RWPE1 (cell line): ENCODE results near the gene HMGCL.

Experiments
- CTCF ChIA-PET: fragments of 350-600 bp; sonication (Branson Sonifier 250); formaldehyde crosslinking; extraction: SDS; loops from one replicate; lab custom pipeline; 2021; lab: Yijun Ruan, JAX
- POLR2A ChIA-PET: fragments of 400-600 bp; formaldehyde crosslinking; extraction: SDS; loops from one replicate; lab custom pipeline; 2020; ENCODE audit warnings: antibody characterized with exemption; ENCODE audit not compliant: low non-redundant PET; lab: Yijun Ruan, JAX
- DNase-seq: peaks from one replicate; pipeline ENCODE4 v3.0.0; 2012; ENCODE audit warnings: low spot score
- H3K27ac ChIP-seq: fragments of 450-650 bp; 2 replicates; pipeline ENCODE4 v1.5.1; 2017
- TF ChIP-seq, protein P1 (sequence below): fragments of 450-650 bp; conservative IDR thresholded peaks from 2 replicates; pipeline ENCODE4 v1.5.1; 2017; ENCODE audit warnings: low read depth, mild to moderate bottlenecking

Gene HMGCL

DNA sequence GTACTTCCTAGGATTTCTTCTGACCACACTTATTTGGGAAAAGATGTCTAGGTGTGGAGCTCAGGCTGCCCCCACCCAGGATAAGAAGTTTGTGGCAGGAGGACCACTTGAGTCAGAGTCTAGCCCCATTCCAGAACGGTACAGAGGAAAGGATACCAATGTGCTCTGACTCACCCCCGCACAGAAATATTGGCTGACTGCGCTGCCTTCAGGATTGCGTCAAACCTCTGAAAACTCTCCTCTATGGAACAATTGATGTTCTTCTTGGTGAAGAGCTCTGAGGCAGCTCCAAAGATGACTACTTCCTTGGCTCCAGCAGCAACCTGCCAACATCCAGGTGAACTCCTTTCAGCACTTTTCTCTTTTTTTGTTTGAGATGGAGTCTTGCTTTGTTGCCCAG is 11.2 kb downstream of the HMGCL start:
- H3K27ac ChIP-seq, result no peak overlapping the region
- no peak for DNase-seq
- TF ChIP-seq, protein P1, sequence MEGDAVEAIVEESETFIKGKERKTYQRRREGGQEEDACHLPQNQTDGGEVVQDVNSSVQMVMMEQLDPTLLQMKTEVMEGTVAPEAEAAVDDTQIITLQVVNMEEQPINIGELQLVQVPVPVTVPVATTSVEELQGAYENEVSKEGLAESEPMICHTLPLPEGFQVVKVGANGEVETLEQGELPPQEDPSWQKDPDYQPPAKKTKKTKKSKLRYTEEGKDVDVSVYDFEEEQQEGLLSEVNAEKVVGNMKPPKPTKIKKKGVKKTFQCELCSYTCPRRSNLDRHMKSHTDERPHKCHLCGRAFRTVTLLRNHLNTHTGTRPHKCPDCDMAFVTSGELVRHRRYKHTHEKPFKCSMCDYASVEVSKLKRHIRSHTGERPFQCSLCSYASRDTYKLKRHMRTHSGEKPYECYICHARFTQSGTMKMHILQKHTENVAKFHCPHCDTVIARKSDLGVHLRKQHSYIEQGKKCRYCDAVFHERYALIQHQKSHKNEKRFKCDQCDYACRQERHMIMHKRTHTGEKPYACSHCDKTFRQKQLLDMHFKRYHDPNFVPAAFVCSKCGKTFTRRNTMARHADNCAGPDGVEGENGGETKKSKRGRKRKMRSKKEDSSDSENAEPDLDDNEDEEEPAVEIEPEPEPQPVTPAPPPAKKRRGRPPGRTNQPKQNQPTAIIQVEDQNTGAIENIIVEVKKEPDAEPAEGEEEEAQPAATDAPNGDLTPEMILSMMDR, result no peak
- CTCF ChIA-PET, result no interaction called here
- POLR2A ChIA-PET, result no interaction called here

DNA sequence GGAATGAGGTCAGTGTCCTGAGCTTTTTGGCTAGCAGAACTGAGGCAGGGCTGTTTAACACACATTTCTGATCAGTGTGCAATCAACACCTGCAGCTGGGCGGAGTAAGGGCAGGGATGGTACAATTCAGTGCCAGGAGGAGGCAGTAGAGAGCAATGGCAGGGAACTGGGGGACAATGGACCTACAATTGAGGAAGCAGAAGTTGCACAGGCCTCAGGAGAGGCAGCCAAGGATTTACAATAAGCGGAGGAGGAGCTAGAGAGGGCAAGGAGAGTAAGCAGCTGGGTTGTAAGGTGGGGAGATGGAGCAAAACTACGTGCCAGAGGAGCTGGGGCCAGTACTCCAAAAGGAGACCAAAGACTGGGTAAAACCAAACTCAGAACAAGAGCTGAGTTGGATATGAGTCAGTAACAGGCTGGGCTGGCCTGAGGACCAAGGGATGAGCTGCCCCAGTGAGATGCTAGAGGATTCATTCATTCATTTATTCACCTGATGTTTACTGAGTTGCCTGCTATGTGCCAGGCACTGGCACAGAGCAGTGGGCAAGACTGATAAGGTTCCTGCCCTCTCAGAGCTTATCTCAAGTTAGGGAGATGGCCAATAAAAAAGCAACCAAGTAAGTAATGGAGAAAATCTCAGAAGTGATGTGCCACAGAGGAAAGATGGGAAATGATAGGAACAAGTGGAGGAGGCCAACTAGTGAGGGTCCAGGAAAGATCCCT is 14.2 kb downstream of the HMGCL start:
- H3K27ac ChIP-seq, result peak overlapping the region; percentile 2; the same call in 1 of the 2 replicates

GRCh38 chr1:23809751-23810171 is 15.5 kb downstream of the HMGCL start:
- TF ChIP-seq, protein P1, result peak; percentile 62
- POLR2A ChIA-PET, result no interaction called here
- H3K27ac ChIP-seq, result no peak overlapping the region
- CTCF ChIA-PET, result interaction anchor here (0.6 to 3.1 kb wide), 11 partner anchors 8 to 161 kb away, joined by 3 to 13 read pairs (median 3); partner anchors contain the start of gene HMGCL
- peak; percentile 64 for DNase-seq

More for the DNA sequence above, 14.2 kb downstream of the HMGCL start:
- TF ChIP-seq, protein P1, result no peak; the same call in 1 of the 2 replicates
- ChIA-PET CTCF (interaction anchor here (0.6 to 3.1 kb wide), 4 partner anchors 9 to 357 kb away, joined by 3 to 13 read pairs (median 4); no protein-coding TSS in a partner anchor), POLR2A (interaction anchor here (0.5 to 1.2 kb wide), 4 partner anchors 11 to 300 kb away, joined by 3 to 8 read pairs (median 3); partner anchors contain the start of gene GALE)
- no peak for DNase-seq

DNA sequence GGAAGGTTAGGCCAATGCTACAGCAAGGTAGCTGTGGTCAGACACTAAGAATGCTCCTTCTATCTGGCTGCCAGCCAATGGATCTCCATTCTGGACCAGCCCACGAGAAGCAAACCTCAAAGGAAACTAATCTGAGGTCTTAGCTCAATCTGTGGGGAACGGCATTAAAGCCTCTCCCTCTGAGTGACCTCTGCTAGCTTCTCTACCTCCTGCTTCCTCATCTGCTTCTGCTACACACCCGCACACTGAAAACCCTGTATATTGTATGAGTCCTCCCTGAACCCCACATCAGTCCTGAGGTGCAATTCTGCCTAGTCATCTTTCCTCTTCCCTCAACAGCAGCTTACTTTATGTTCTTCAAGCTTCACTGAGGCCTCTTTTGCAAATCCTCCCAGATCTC is 17.8 kb downstream of the HMGCL start:
- TF ChIP-seq, protein P1, result no peak
- CTCF ChIA-PET, result no interaction called here
- no peak overlapping the region for H3K27ac ChIP-seq
- no peak for DNase-seq
- POLR2A ChIA-PET, result no interaction called here

GRCh38 chr1:23806280-23806679 is 18.9 kb downstream of the HMGCL start:
- POLR2A ChIA-PET, result no interaction called here
- TF ChIP-seq, protein P1, result no peak
- DNase-seq, result no peak
- CTCF ChIA-PET, result interaction anchor here (0.6 kb wide), 1 partner anchor 23 kb away, joined by 3 read pairs; no protein-coding TSS in a partner anchor
- H3K27ac ChIP-seq, result no peak overlapping the region

- TF ChIP-seq, protein P1, result no peak
Observed at GRCh38 chr1:23805025-23805424, 20.2 kb downstream of the HMGCL start.

More at GRCh38 chr1:23805025-23805424, 20.2 kb downstream of the HMGCL start:
- no peak overlapping the region for H3K27ac ChIP-seq
- DNase-seq, result no peak
- ChIA-PET CTCF (interaction anchor here (0.6 kb wide), 1 partner anchor 59 kb away, joined by 3 read pairs; no protein-coding TSS in a partner anchor), POLR2A (no interaction called here)
